H1 (cell line): Measurements from ENCODE around the gene P2RX1. TPM values are rescaled to one million over a fixed set of nuclear protein-coding genes. Genes with fewer than 3 reads are reported as not detected.

Experiments
- CTCF ChIA-PET: fragments of 300-600 bp; sonication (Branson Sonifier 250); formaldehyde crosslinking; loops from one replicate; lab custom pipeline; 2021; ENCODE audit not compliant: partially characterized antibody; lab: Charles Lee
- POLR2A ChIA-PET: fragments of 300-600 bp; sonication (Branson Sonifier 250); formaldehyde crosslinking; loops from one replicate; lab custom pipeline; 2021; ENCODE audit warnings: inconsistent platforms; ENCODE audit not compliant: partially characterized antibody; lab: Charles Lee
- DNase-seq, 2 experiments: peaks; one replicate each; pipeline versions ENCODE4 v3.0.0 to v3.0.0-alpha.2; 2010 to 2022; ENCODE audit warnings: low spot score in 2 of 2, low read depth in 1 of 2, mixed read lengths in 1 of 2
- FAIRE-seq: peaks from 2 replicates; lab custom pipeline; 2011; peaks lifted over from hg19 to GRCh38; lab: Jason Lieb, UNC
- H2AFZ ChIP-seq: 2 replicates; pipeline ENCODE4 v1.8.1; 2012; ENCODE audit warnings: low read length, inconsistent platforms
- H2AK5ac ChIP-seq: 2 replicates; pipeline ENCODE4 v1.6.1; 2013; ENCODE audit warnings: low read depth, low read length
- H2BK120ac ChIP-seq: replicated peaks from 2 replicates; pipeline ENCODE3; 2013; ENCODE audit warnings: low read depth, low read length, inconsistent platforms
- H2BK12ac ChIP-seq: 2 replicates; pipeline ENCODE4 v1.6.1; 2013; ENCODE audit warnings: low read depth, low read length
- H2BK15ac ChIP-seq: 2 replicates; pipeline ENCODE4 v1.6.1; 2013; ENCODE audit warnings: low read length
- H2BK20ac ChIP-seq: 2 replicates; pipeline ENCODE4 v1.6.1; 2013; ENCODE audit warnings: low read length
- H2BK5ac ChIP-seq: 2 replicates; pipeline ENCODE4 v1.6.1; 2013; ENCODE audit warnings: low read depth, low read length
- H3K14ac ChIP-seq: 2 replicates; pipeline ENCODE4 v1.6.1; 2013; ENCODE audit warnings: inconsistent platforms; ENCODE audit not compliant: insufficient read length
- H3K18ac ChIP-seq: 2 replicates; pipeline ENCODE4 v1.6.1; 2013; ENCODE audit warnings: low read length; ENCODE audit errors: extremely low read depth
- H3K23ac ChIP-seq: 2 replicates; pipeline ENCODE4 v1.6.1; 2013; ENCODE audit warnings: inconsistent platforms; ENCODE audit not compliant: insufficient read length
- H3K23me2 ChIP-seq: 2 replicates; pipeline ENCODE4 v1.6.1; 2013; ENCODE audit warnings: low read depth, low read length
- H3K27ac ChIP-seq: 2 replicates; pipeline ENCODE4 v1.6.1; 2011; ENCODE audit warnings: low read depth, low read length, inconsistent platforms
- H3K27me3 ChIP-seq, 4 experiments: replicated peaks in 1 of 4; 1 replicate in 1 of 4; 2 replicates in 3 of 4; pipeline versions ENCODE4 v1.6.1 to v1.8.1; 2011 to 2013; ENCODE audit warnings: low read length in 3 of 4, mild to moderate bottlenecking in 3 of 4, inconsistent platforms in 2 of 4, mixed read lengths in 2 of 4, moderate library complexity in 1 of 4; ENCODE audit not compliant: control insufficient read depth in 3 of 4, insufficient read depth in 3 of 4; ENCODE audit errors: extremely low read depth in 1 of 4
- H3K36me3 ChIP-seq, 4 experiments: 2 replicates each; pipeline versions ENCODE4 v1.6.1 to v1.8.1; 2011 to 2013; ENCODE audit warnings: mild to moderate bottlenecking in 4 of 4, low read length in 3 of 4, moderate library complexity in 2 of 4, control low read depth in 1 of 4, inconsistent platforms in 1 of 4; ENCODE audit not compliant: insufficient read depth in 4 of 4, control insufficient read depth in 2 of 4
- H3K4ac ChIP-seq: replicated peaks from 2 replicates; pipeline ENCODE3; 2013; ENCODE audit warnings: low read length, low read depth, mixed read lengths, inconsistent platforms; ENCODE audit not compliant: insufficient read length
- H3K4me1 ChIP-seq, 4 experiments: replicated peaks in 1 of 4; 1 replicate in 1 of 4; 2 replicates in 3 of 4; pipeline versions ENCODE4 v1.6.1 to v1.8.1; 2011 to 2013; ENCODE audit warnings: low read length in 3 of 4, inconsistent platforms in 2 of 4, mixed read lengths in 1 of 4; ENCODE audit not compliant: insufficient read depth in 4 of 4, control insufficient read depth in 3 of 4
- H3K4me2 ChIP-seq, 2 experiments: 2 replicates each; pipeline versions ENCODE4 v1.6.1 to v1.8.1; 2011 to 2013; ENCODE audit warnings: low read depth in 2 of 2, low read length in 2 of 2, control low read depth in 1 of 2, inconsistent platforms in 1 of 2, mild to moderate bottlenecking in 1 of 2; ENCODE audit not compliant: insufficient read depth in 1 of 2
- H3K4me3 ChIP-seq, 4 experiments: fragments of 200-600, 300-600 bp in 1 of 4; sonication (generic), shearing (Covaris generic), sonication (Bioruptor Twin) in 1 of 4; 2 replicates each; pipeline versions ENCODE4 v1.5.1 to v1.8.1; 2011 to 2016; ENCODE audit warnings: low read length in 4 of 4, low read depth in 3 of 4, control low read depth in 2 of 4, inconsistent platforms in 2 of 4, mild to moderate bottlenecking in 2 of 4, mixed read lengths in 1 of 4, moderate library complexity in 1 of 4; ENCODE audit not compliant: insufficient read depth in 2 of 4; ENCODE audit errors: extremely low read depth in 1 of 4
- H3K56ac ChIP-seq: replicated peaks from 2 replicates; pipeline ENCODE3; 2013; ENCODE audit warnings: low read depth, mild to moderate bottlenecking, mixed read lengths, low read length, inconsistent platforms; ENCODE audit not compliant: insufficient read length
- H3K79me1 ChIP-seq: 2 replicates; pipeline ENCODE4 v1.6.1; 2013; ENCODE audit warnings: low read depth, low read length, control low read depth
- H3K79me2 ChIP-seq, 2 experiments: 2 replicates each; pipeline versions ENCODE4 v1.6.1 to v1.8.1; 2012 to 2013; ENCODE audit warnings: low read length in 2 of 2, mild to moderate bottlenecking in 2 of 2, inconsistent platforms in 1 of 2; ENCODE audit not compliant: insufficient read depth in 2 of 2, control insufficient read depth in 1 of 2
- H3K9ac ChIP-seq, 4 experiments: replicated peaks in 1 of 4; 1 replicate in 1 of 4; 2 replicates in 3 of 4; pipeline versions ENCODE4 v1.6.1 to v1.8.1; 2011 to 2013; ENCODE audit warnings: low read depth in 3 of 4, low read length in 3 of 4, control low read depth in 2 of 4, mild to moderate bottlenecking in 2 of 4, moderate library complexity in 2 of 4, inconsistent platforms in 1 of 4; ENCODE audit errors: extremely low read depth in 1 of 4
- H3K9me3 ChIP-seq, 2 experiments: 2 replicates each; pipeline versions ENCODE4 v1.6.1 to v1.8.1; 2012 to 2013; ENCODE audit warnings: mild to moderate bottlenecking in 2 of 2, moderate library complexity in 2 of 2, control low read depth in 1 of 2, inconsistent platforms in 1 of 2, low read depth in 1 of 2, low read length in 1 of 2, mixed read lengths in 1 of 2; ENCODE audit not compliant: insufficient read depth in 2 of 2
- H4K20me1 ChIP-seq, 2 experiments: replicated peaks in 1 of 2; 2 replicates each; pipeline versions ENCODE3 to v1.8.1; 2011 to 2013; ENCODE audit warnings: inconsistent platforms in 2 of 2, low read length in 2 of 2, mild to moderate bottlenecking in 1 of 2; ENCODE audit not compliant: insufficient read depth in 2 of 2, control insufficient read depth in 1 of 2
- H4K5ac ChIP-seq: 2 replicates; pipeline ENCODE4 v1.6.1; 2013; ENCODE audit warnings: low read length, low read depth, mixed read lengths, inconsistent platforms; ENCODE audit not compliant: insufficient read length
- H4K8ac ChIP-seq: 2 replicates; pipeline ENCODE4 v1.8.0; 2013; ENCODE audit warnings: mild to moderate bottlenecking, moderate library complexity, low read length, inconsistent platforms; ENCODE audit not compliant: insufficient read depth; ENCODE audit errors: extremely low read depth
- H4K91ac ChIP-seq: replicated peaks from 2 replicates; pipeline ENCODE3; 2013; ENCODE audit warnings: low read length, mixed read lengths, inconsistent platforms; ENCODE audit not compliant: insufficient read length
- CBX8 ChIP-seq: fragments of 300-800, 300-1000 bp; sonication (generic); IDR thresholded peaks from 2 replicates; pipeline ENCODE4 v1.7.1; 2016; ENCODE audit warnings: low read depth, low read length, borderline replicate concordance
- CREB1 ChIP-seq: IDR thresholded peaks from 2 replicates; pipeline ENCODE4 v1.6.1; 2012; ENCODE audit warnings: inconsistent platforms
- NRF1 ChIP-seq: IDR thresholded peaks from 2 replicates; pipeline ENCODE4 v1.6.1; 2011; ENCODE audit warnings: mild to moderate bottlenecking, low read depth, low read length, improper control_type of control experiment
- TAF7 ChIP-seq: optimal IDR thresholded peaks from 2 replicates; pipeline ENCODE3; 2011; ENCODE audit warnings: low read depth, mild to moderate bottlenecking, inconsistent platforms, low read length, moderate library complexity, borderline replicate concordance
- USF2 ChIP-seq: IDR thresholded peaks from 2 replicates; pipeline ENCODE4 v1.6.1; 2011; ENCODE audit warnings: low read length, improper control_type of control experiment
- YY1 ChIP-seq: IDR thresholded peaks from 2 replicates; pipeline ENCODE4 v1.6.1; 2011; ENCODE audit warnings: low read depth, mild to moderate bottlenecking, low read length
- WGBS, 2 experiments: shearing (Covaris generic) in 1 of 2; methylation state at CpG; one replicate each; pipeline versions ENCODE4 v1.1.6 to v1.1.7; 2013 to 2015; ENCODE audit warnings: low lambda C conversion rate in 2 of 2, mixed read lengths in 2 of 2, inconsistent platforms in 1 of 2, low coverage in 1 of 2, missing lambda C conversion rate in 1 of 2; ENCODE audit not compliant: insufficient replicate concordance in 2 of 2, insufficient coverage in 1 of 2, insufficient read length in 1 of 2; ENCODE audit errors: extremely low coverage in 1 of 2, missing lambda C conversion rate in 1 of 2; 5-methylcytosine and 5-hydroxymethylcytosine counted together
- polyA plus RNA-seq, 7 experiments: library from polyadenylated mRNA; depleted of rRNA in 3 of 7; stranded (reverse) in 5 of 7; unstranded in 2 of 7; fragments of >200 nt in 5 of 7; fragments of 200-250 nt in 2 of 7; gene quantifications; 1 replicate in 5 of 7; 2 replicates in 1 of 7; 4 replicates in 1 of 7; pipeline versions ENCODE4 v1.2.1 to v1.2.3, GENCODE V29; 2011 to 2013; ENCODE audit warnings: missing spikeins in 2 of 7, mixed read lengths in 2 of 7
- total RNA-seq: library from RNA; stranded (reverse); fragmentation: NEBNext Ultra II Directional; extraction: Animal tissue kit (Norgen Biotek cat#: 25700); gene quantifications from 2 replicates; pipeline ENCODE4 v1.2.1, GENCODE V29; 2021

P2RX1 gene
- total and polyA plus RNA-seq, 2 of the 8 experiments (the other 6 are each of a cell fraction or from before 2014, with no cell fraction given), result 0.45 to 1.1 TPM

- H2BK12ac ChIP-seq, result peak overlapping the region; percentile 78; the same call in 1 of the 2 replicates
- TF ChIP-seq USF2 (no peak), YY1 (no peak), CREB1 (no peak), TAF7 (no peak), CBX8 (no peak), NRF1 (no peak)
- TF ChIP-seq, all 59 proteins: peak for 0
- no peak for DNase-seq
Observed at GRCh38 chr17:3886776-3887175, 29.5 kb downstream of the P2RX1 start.

More at GRCh38 chr17:3886776-3887175, 29.5 kb downstream of the P2RX1 start:
- 87% methylated on average over 10 of the region's 10 CpGs; no CpG with 5 or more reads in 1 of the 2 experiments for WGBS, 2 experiments
- no peak overlapping the region for H3K56ac ChIP-seq
- no peak overlapping the region for H2AFZ ChIP-seq
- H3K79me2 ChIP-seq, result no peaks in the 10 kb centered on the region; a peak in 1 of 4 replicates
- H3K4me1 ChIP-seq, result peaks cover 4 to 23% (median 14%) of the 10 kb centered on the region in 4 experiments
- ChIA-PET CTCF (no interaction called here), POLR2A (no interaction called here)
- H2BK5ac ChIP-seq, result peak overlapping the region; percentile 31; the same call in 1 of the 2 replicates
- H2BK15ac ChIP-seq, result no peak overlapping the region
- H3K23ac ChIP-seq, result no peak overlapping the region
- H3K79me1 ChIP-seq, result peaks cover 4% of the 10 kb centered on the region; the same call in 1 of the 2 replicates
- no peaks in the 10 kb centered on the region for H3K9me3 ChIP-seq
- H4K20me1 ChIP-seq, result peaks cover 3 to 6% of the 10 kb centered on the region in 2 experiments
- no peak overlapping the region for H3K27ac ChIP-seq
- no peak overlapping the region for H4K91ac ChIP-seq
- no peak overlapping the region for H4K5ac ChIP-seq
- H3K4me3 ChIP-seq, result no peak overlapping the region
- H3K23me2 ChIP-seq, result peaks cover under 1% of the 10 kb centered on the region; the same call in 1 of the 2 replicates
- H2BK20ac ChIP-seq, result no peak overlapping the region
- H2AK5ac ChIP-seq, result no peak overlapping the region
- H3K18ac ChIP-seq, result no peak overlapping the region
- H3K36me3 ChIP-seq, result peaks cover 3 to 9% (median 5%) of the 10 kb centered on the region in 4 experiments; a peak in 5 of 8 replicates
- no peak overlapping the region for H2BK120ac ChIP-seq
- no peak overlapping the region for H3K4ac ChIP-seq
- no peak overlapping the region for H3K9ac ChIP-seq
- no peak overlapping the region for H3K14ac ChIP-seq
- H3K4me2 ChIP-seq, result no peak overlapping the region
- H4K8ac ChIP-seq, result no peak overlapping the region
- no peak for FAIRE-seq
- H3K27me3 ChIP-seq, result no peaks in the 10 kb centered on the region; a peak in 1 of 7 replicates
